Stomach (tissue), 9 donors: Measurements from ENCODE around the gene TTC7B. TPM values are rescaled to one million over a fixed set of nuclear protein-coding genes. Genes with fewer than 3 reads are reported as not detected.

Experiments
- DNase-seq, 2 donors: peaks; one replicate each; pipeline versions ENCODE4 v3.0.0 to v3.0.0-alpha.2; 2013 to 2019
- H3K27ac ChIP-seq, 5 donors: fragments of 200-600 bp in 4 of 5; sonication (generic) in 4 of 5; one replicate each; pipeline ENCODE4 v1.5.1; 2013 to 2019; ENCODE audit warnings: mild to moderate bottlenecking in 1 of 5, moderate library complexity in 1 of 5
- H3K27me3 ChIP-seq, 3 donors: fragments of 200-600 bp; sonication (generic); one replicate each; pipeline ENCODE4 v1.5.1; 2017 to 2019; ENCODE audit warnings: mixed run types in 1 of 3
- H3K36me3 ChIP-seq, 4 donors: fragments of 200-600 bp; sonication (generic); 1 replicate in 3 of 4; 2 replicates in 1 of 4; pipeline ENCODE4 v1.5.1; 2016 to 2019
- H3K4me1 ChIP-seq, 4 donors: fragments of 200-600 bp; sonication (generic); one replicate each; pipeline ENCODE4 v1.5.1; 2016 to 2019
- H3K4me3 ChIP-seq, 4 donors: fragments of 200-600 bp; sonication (generic) in 3 of 4; one replicate each; pipeline ENCODE4 v1.5.1; 2016 to 2019; ENCODE audit warnings: mild to moderate bottlenecking in 1 of 4
- H3K9me3 ChIP-seq, 4 donors: fragments of 200-600 bp; sonication (generic); one replicate each; pipeline ENCODE4 v1.5.1; 2016 to 2019
- CTCF ChIP-seq, 7 experiments: fragments of 450-650 bp in 4 of 7; fragments of 200-600 bp in 3 of 7; sonication (generic) in 3 of 7; IDR thresholded peaks; one replicate each; pipeline ENCODE4 v1.5.1; 2016 to 2019; ENCODE audit warnings: antibody characterized with exemption in 7 of 7, control low read depth in 2 of 7, mild to moderate bottlenecking in 1 of 7
- EP300 ChIP-seq: sonication (generic); formaldehyde crosslinking; IDR thresholded peaks from one replicate; pipeline ENCODE4 v1.6.1; 2017; ENCODE audit warnings: antibody characterized with exemption
- POLR2A ChIP-seq, 4 donors: fragments of 450-650 bp; IDR thresholded peaks; one replicate each; pipeline ENCODE4 v1.6.1; 2016; ENCODE audit warnings: antibody characterized with exemption in 4 of 4, control low read depth in 2 of 4, mild to moderate bottlenecking in 1 of 4, moderate library complexity in 1 of 4
- POLR2AphosphoS5 ChIP-seq, 3 donors: sonication (generic); formaldehyde crosslinking; IDR thresholded peaks; one replicate each; pipeline ENCODE4 v1.6.1; 2016; ENCODE audit warnings: antibody characterized with exemption in 3 of 3
- WGBS, 5 donors: extraction: QIAGEN DNeasy Blood & Tissue Kit in 3 of 5; methylation state at CpG; one replicate each; pipeline versions ENCODE4 v1.1.5 to v1.1.7; 2013 to 2018; 5-methylcytosine and 5-hydroxymethylcytosine counted together
- intact Hi-C: fragments of 100-400 bp; cut with DNase I; formaldehyde crosslinking; loops from one replicate; pipeline ENCODE4 v1.15.1; 2023; ENCODE audit warnings: low total_unique reads
- polyA plus RNA-seq, 3 donors: library from polyadenylated mRNA; stranded (reverse); fragments of 200-250 nt; gene quantifications; one replicate each; pipeline ENCODE4 v1.2.3, GENCODE V29; 2013
- total RNA-seq, 5 donors: library from RNA; depleted of rRNA; stranded (reverse); fragments of >200 nt; gene quantifications; one replicate each; pipeline versions ENCODE4 v1.1.0 to v1.2.3, GENCODE V29; 2014 to 2016
- donor health status: healthy with polysubstance abuse.
- donor health status: Bipolar disorder and iron deficiency.
- donor health status: healthy.

TTC7B gene
- total and polyA plus RNA-seq, 8 donors = 6.8 to 110 (median 17.7) TPM

DNA sequence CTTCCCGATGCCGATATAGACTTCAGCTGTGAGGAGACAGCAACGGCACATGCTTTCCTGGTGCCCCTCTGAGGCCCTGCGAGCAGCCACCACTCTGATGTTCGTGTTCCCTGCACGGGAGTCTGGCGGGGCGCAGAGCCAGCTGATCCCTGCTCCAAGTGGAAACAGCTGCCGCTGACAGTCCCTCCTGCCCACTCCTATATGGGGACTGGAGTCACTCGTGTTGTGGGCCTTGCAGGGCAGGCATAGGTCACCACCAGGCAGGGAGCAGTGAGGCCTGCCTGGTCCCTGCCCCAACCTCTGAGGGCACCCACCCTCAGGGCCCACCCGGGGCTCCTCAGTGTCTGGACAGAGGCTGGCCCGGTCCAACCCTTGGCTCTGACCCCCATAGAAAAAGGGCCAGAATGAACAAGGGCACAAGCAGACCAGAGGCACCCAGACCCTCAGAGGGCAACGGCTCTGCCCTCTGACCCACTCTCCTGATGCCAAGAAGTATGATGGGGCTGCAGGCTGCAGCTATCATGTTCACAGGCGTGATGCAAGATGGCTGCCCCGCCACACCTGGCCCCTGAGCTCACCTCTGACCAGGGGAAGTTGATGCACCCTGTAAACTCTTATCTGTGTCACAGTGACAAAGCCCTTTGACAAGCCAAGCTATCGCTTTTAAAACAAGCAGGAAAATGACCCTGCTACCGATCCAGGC, 237.8 kb downstream of the TTC7B start:
- peaks cover 0 to 45% (median 29%) of the 10 kb centered on the region in 4 donors for H3K36me3 ChIP-seq
- no peaks in the 10 kb centered on the region for H3K27me3 ChIP-seq
- H3K4me3 ChIP-seq = no peak overlapping the region
- no peak for DNase-seq
- TF ChIP-seq EP300 = no peak
- intact Hi-C loops = no loop called here
- 71 to 87% (median 84%) methylated on average over 14 to 17 of the region's 17 CpGs for WGBS, 5 donors
- no peaks in the 10 kb centered on the region for H3K9me3 ChIP-seq
- H3K4me1 ChIP-seq = peaks cover 0 to 25% (median 7%) of the 10 kb centered on the region in 4 donors
- no peak overlapping the region for H3K27ac ChIP-seq

DNA sequence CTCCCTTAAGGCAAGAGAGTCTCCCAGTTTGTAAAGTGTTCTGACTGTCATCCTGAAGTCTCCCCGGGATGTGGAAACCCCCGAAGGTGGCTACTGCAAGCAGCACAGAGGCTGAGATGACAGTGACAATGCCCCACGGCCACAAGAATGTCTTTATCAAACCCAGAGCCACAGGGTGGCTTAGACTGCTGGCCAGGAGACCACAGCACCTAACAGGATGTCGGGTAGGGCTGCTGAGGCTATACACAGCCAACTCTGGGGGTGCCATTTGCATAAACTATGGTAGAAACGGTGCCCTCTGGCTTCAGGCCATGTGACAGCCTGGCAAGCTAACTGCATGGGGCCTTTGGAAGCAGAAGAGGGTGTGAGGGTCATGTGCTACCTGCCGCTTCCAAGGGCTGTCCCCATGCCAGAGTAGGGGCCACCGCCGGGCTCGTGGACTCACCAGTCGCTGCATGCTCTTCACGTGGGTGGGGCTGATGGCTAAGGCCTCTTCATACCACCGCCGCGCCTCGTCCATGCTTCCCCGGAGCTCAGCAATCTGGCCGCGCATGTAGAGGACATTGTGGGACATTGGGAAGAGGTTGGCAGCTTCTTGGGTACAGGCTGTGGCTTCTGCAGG, 238.5 kb downstream of the TTC7B start:
- Histone ChIP-seq H3K27ac (no peak overlapping the region), H3K27me3 (no peaks in the 10 kb centered on the region), H3K36me3 (peaks cover 0 to 45% (median 29%) of the 10 kb centered on the region in 4 donors), H3K4me1 (peaks cover 0 to 25% (median 7%) of the 10 kb centered on the region in 4 donors), H3K9me3 (no peaks in the 10 kb centered on the region), H3K4me3 (no peak overlapping the region)
- no peak for TF ChIP-seq POLR2A (IDR thresholded peaks at IDR 0.05)
- no peak for TF ChIP-seq EP300
- TF ChIP-seq POLR2AphosphoS5 (IDR thresholded peaks at IDR 0.05) = no peak
- no peak for TF ChIP-seq CTCF (IDR thresholded peaks at IDR 0.05)
- no peak for DNase-seq
- intact Hi-C loops = no loop called here
- 87 to 92% (median 90%) methylated on average over 15 to 18 of the region's 18 CpGs for WGBS, 5 donors

DNA sequence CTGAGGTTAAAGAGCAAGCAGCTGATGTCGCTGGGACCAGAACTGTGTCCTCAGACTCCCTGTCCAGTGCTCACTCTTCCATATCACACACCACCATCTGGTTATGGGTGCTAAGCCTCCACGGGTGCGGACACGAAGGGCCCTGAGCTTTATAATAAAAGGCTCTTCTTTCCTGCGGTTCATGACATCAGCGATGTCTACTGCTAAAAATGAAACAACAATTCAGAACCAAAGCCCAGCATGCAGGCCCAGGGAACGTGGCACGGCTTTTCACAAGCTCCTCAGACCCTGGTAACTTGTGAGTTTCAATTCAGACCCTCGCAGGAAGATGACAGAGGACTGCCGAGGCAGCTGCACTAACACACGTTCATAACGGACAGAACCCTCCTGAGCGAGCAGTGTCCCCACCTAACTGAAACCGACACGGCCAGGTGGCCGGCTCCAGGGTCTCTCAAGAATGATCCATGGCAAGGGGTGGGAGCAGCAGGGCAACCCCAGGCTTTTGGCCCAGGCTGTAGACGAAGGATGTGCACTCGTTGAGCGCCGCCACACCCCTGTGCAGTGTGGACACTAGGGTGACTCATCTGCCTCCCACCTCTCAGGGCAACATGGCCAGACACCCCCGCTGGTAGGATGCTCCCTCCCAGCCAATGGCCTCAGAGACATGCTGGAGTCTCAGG, 239.1 kb downstream of the TTC7B start:
- TF ChIP-seq POLR2AphosphoS5 (IDR thresholded peaks at IDR 0.05) (no peak), EP300 (no peak), CTCF (IDR thresholded peaks at IDR 0.05) (no peak), POLR2A (IDR thresholded peaks at IDR 0.05) (no peak)
- Histone ChIP-seq H3K27ac (no peak overlapping the region), H3K27me3 (no peaks in the 10 kb centered on the region), H3K9me3 (no peaks in the 10 kb centered on the region), H3K36me3 (peaks cover 0 to 46% (median 30%) of the 10 kb centered on the region in 4 donors), H3K4me3 (no peak overlapping the region), H3K4me1 (peaks cover 0 to 25% (median 7%) of the 10 kb centered on the region in 4 donors)
- 90 to 95% (median 93%) methylated on average over 20 to 21 of the region's 21 CpGs for WGBS, 5 donors
- intact Hi-C loops = no loop called here
- DNase-seq = no peak

- Histone ChIP-seq H3K36me3 (peaks cover 0 to 46% (median 33%) of the 10 kb centered on the region in 4 donors), H3K4me3 (no peak overlapping the region), H3K9me3 (no peaks in the 10 kb centered on the region), H3K27me3 (no peaks in the 10 kb centered on the region), H3K4me1 (peaks cover 0 to 25% (median 7%) of the 10 kb centered on the region in 4 donors), H3K27ac (no peak overlapping the region)
- DNase-seq = no peak
- TF ChIP-seq POLR2AphosphoS5 (IDR thresholded peaks at IDR 0.05) (no peak), CTCF (IDR thresholded peaks at IDR 0.05) (no peak), POLR2A (IDR thresholded peaks at IDR 0.05) (no peak), EP300 (no peak)
- intact Hi-C loops = no loop called here
- WGBS, 5 donors = 80 to 90% (median 89%) methylated on average over 2 of the region's 2 CpGs
These were observed 239.6 kb downstream of the TTC7B start for GRCh38 chr14:90576581-90576980.
